GM21529 (cell line): ENCODE measurements around the gene FEV.
A peak's percentile ranks its signal among the peaks of the same experiment; 100 is the strongest.

Source experiments
- ATAC-seq: cut with Tn5 transposase; IDR thresholded peaks from one replicate; pipeline ENCODE4 v1.9.1; 2021; ENCODE audit not compliant: unreplicated experiment

FEV gene

DNA sequence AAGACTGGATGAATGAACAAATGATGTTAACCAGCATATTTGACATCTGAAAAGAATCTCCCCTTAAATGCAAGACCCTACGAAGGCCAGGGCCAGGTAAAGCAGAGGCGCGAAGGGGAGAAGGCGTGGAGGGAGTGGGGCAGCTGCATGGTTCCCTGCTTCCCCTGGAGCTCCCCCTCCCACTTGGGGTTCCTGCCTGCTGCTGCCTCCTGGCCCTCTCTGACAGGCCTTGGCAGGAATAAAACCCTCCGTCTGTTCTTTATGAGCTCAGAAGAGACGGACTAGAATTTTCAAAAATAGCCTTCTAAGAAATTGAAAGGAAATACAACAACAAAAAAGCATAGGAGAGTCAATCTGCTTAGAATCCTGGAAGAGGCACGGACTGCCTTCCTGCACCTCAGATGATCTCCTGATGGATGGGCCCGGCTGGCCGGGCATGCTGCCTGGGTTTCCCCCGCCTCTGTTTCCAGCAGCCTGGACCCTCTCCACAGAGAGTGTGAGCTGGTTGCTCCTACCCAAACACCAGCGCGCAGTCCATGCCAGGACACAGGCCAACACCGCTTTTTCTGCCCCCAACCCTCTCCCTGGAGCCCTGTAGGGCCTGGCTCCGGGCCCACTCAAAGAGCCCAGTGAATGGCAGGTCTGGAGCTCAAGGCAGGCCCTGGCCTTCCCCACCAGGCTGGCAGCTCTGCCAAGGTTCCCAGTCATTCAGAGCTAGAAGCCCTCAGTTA lies 32.4 kb upstream of the FEV start:
- no peak for ATAC-seq

DNA sequence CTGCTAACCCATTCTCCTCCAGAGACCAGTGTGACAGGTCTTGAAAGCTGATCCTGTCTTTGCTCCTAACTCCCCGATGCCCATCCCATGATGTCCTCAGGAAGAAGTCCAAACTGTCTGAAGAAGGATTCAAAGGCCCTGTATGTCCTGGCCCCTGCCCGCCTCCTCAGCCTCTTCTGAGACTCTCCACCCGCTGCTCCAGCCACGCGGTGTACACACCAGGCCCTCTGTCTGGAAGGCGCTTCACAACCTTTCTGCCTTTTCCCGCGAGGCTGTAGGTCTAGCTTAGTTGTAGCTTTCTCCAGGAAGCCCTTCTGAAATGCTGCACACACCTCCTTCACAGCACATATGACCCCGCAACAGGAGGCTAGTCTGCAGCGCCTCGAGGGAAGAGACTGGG lies 31.7 kb upstream of the FEV start:
- ATAC-seq: no peak

DNA sequence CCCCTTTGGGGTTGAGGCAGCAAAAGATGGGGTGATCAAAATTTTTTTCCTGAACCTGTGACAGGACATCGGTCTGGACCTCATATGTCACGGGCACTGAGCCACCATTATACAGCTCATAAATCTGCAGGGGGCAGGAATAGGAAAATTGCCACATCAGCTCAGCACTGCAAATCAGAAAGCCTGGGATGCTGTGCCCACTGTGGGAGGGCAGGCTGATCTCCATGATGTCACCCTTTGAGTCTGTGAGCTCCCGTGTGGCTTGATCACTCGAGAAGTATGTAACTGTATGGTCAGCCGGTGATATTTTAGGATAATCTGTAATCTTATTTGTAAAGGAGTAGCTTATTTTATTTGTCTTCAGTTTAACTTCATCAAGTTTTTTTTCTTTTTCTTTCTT lies 25.9 kb upstream of the FEV start:
- no peak for ATAC-seq

DNA sequence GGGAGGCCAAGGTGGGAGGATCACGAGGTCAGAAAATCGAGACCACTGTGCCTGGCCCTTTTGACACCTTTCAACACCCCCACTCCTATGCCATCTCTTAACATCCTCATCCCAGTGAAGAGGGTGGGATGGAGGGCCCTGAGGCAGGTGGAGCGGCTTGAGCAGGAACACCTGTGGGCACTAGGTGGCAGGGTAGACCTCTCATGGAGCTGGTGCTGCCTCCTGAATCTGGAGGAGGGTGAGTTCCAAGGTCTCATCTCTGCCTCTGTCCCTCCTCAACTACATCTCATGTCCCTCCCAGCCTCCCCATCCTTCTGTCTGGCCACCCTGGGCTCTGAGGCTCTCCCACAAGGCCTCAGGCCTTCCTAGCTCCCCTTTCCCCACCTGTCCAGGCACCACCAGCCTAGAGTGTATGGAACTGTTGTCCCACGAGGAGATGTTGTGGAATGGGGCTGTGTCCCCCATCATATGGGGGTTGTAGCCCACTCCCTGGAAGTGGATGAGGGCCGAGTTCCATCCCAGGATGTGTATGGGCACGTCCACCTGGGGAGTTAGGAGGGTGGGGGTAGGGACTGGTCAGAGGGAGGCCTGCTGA lies 25.3 kb upstream of the FEV start:
- ATAC-seq: no peak

DNA sequence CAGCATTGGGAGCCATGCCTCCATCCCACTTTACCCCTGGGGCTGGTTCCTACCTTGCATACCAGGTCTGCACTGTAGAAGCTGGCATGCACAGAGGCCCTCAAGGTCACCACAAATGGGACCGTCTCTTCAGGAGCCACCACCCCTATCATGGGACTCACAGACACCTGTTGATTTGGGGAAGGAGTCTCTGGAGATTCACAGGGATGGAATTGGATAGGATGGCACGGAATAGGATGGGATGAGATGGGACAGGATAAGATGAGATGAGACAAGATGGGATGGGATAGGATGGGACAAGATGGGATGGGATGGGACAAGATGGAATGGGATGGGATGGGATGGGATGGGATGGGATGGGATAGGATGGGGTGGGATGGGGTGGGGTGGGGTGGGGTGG lies 24.3 kb upstream of the FEV start:
- ATAC-seq: no peak

DNA sequence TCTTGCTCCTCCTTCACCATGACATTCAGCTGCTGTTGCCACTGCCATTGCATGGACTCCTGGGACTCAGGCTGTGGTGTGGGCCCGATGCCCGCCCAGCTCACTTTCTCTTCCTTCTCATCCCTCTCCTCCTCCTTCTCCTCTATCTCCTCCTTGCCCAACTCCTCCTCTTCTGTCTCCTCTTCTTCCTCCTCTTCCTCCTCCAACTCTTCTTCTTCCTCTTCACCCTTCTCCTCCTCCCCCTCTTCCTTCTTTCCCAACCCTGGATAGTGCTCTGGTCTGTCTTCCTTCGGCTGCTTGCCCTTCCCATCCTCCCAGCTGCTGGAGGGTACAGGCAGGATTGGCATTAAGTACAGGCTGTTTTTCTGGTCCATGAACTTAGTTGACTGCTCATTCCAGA lies 19.0 kb upstream of the FEV start:
- no peak for ATAC-seq

DNA sequence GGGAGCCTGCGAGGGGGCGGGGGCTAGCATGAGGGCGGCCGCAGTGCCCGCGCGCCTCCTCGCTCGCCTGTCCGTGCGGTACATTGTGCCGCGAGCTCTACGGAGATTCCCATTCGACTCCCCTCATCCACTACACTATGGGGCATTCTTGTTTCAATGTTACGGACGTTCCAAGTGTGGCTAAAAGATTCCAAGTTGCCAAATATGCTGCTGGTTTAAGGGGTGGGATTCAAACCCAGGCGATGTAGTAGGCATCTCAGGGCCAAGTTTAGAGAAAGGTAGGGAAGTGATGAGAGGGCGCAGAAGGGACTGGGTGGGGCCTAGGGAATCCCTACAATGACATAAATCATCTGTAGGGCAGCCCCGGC lies 18.3 kb upstream of the FEV start:
- no peak for ATAC-seq

DNA sequence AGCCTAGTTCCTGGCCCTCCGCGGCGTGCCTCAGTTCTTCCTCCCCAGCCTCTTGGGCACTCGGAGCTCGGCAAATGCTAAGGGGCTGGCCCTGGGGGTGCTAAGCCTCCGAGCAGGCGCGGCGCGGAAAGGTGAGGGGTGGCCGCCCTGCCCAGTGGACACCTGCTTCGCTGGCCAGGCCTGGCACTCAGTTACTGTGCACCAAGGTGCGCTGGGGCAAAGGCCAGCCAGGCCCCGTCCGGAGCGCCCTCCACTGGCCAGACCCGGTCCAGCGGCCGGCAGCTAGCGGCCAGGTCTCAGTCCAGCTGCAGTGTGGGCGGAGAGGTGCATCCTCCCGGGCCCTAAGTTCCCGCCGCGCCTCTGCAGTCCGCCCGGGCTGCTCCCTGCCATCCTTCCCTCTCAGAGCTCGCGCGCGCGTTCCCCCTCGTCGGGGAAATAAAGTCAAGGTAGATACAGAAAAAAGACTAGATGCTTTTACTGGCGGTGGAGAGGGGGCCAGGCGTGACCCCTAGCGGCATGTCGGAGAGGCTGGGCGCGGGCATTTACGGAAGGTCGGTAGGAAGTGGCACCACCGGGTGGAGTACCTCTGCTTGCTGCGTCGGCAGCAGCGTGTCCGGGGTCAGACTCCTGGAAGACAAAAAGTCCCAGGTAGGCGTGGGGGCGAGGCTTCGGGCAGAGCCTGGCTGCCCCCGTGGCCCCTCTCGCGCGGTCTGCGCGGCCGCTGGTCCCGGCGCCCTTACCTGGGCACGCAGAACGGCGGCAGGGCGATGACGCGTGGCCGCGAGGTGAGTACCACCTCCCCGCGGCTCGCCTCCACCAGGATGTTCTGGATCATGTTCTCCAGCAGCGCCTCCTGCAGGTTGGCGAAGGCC lies 17.6 kb upstream of the FEV start:
- ATAC-seq: no peak

DNA sequence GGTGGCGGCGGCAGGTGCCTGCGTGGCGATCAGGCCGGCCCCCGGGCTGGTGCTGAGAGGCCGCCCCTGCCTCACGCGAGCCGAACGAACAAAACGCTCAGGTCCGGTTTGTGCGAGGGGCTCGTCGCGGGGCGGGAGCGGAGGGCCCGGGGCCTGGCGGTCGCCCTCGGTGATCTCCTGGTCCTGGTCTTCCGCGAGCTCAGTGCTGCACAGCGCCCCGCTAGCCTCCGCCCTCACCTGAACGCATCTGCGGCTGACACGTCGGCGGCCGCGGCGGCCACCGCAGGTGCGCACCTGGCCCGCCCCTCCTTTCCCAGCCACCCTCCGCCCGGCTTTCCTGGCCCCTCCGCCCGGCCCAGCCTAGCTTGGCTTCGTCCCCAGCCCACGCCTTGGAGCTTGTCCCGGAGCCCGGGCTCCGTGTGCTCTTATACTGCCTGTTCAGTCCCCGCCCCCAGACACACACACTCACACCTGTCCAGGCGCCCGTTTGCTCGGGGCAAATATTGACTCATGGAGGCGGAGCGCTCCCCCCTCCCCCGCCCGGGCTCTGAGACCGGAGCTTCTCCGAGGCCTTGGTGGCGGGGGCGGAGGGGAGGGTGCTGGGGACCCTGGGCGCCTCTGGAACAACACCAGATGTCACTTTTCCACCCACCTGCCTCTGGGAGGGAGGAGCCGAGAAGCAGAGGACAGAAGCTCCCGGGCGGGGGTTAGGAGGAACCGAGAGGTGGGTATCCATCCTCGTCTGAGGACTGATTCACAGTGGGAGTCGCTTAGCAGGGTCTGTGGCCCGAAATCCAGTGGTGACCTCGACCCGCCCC lies 16.8 kb upstream of the FEV start:
- ATAC-seq: no peak

DNA sequence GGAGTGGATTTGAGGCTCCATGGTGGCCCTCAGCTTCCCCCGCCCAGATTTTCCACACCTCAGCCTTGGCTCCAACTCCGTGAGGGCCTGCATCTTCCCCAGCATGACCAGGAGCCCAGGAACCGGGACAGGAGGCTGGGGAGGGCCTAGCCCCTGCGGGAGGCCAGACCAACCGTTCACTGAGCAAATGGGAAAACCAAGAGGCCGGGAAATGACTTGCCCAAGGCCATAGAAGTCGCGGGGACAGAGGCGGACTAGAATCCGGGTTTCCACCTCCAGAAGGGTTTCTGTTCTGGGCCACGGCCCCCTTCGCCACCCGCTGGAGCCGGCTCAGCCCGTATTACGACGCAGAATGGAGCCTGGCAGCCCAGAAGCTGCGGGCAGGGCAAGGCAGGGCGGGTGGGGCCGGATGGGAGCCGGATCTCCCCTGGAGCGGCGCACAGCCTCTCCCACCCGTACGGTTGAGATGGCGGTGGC lies 16.2 kb upstream of the FEV start:
- ATAC-seq: no peak

DNA sequence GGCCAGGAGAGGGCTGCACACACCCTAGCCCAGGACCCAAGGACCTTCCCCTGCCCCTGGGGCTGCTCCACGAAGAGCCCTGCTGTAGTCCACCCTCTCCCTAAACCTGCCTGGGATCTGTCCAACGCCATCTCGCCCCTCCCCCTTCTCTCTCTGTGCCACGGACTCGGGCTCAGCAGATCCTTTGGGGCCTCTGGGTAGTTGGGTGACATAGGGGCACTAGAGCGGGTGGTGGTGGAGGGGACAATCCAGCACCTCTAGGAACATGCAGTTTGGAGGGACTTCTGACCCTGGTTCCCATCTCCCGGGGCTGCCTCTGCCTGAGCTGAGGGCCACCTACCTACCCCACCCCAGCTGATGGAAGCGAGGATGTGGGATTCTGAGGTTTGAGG lies 15.6 kb upstream of the FEV start:
- ATAC-seq: no peak

DNA sequence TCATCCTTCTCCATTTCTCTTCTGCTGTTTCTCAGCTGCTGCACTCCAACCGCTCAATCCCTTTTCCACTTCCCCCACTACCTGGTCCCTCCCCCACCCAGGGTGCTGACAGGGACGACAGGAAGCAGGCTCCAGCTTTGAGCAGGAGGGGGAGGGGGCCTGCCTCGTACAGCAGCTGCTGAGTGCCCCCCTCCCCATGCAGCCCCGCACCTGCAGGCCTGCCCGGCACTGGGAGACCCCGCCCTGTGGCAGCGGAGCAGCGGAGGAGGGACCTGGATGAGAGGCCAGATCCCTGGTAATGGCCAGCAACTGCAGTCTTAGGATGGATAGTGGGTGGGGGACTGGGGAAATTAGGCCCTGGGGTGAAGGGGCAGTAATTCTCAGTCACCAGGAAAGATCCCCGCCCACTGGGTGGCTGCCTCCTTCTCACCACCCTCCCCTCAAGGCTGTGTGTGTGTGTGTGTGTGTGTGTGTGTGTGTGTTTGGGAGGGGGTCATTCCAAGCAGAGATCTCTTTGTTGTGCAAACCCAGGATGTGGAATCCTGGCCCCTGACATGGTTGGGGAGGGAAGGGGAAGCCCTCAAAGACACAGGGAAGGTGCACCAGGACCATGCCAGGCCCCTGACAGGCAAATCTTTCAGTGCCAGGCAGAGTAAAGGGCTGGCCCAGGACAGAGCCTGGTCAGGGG lies 15.0 kb upstream of the FEV start:
- ATAC-seq: no peak

DNA sequence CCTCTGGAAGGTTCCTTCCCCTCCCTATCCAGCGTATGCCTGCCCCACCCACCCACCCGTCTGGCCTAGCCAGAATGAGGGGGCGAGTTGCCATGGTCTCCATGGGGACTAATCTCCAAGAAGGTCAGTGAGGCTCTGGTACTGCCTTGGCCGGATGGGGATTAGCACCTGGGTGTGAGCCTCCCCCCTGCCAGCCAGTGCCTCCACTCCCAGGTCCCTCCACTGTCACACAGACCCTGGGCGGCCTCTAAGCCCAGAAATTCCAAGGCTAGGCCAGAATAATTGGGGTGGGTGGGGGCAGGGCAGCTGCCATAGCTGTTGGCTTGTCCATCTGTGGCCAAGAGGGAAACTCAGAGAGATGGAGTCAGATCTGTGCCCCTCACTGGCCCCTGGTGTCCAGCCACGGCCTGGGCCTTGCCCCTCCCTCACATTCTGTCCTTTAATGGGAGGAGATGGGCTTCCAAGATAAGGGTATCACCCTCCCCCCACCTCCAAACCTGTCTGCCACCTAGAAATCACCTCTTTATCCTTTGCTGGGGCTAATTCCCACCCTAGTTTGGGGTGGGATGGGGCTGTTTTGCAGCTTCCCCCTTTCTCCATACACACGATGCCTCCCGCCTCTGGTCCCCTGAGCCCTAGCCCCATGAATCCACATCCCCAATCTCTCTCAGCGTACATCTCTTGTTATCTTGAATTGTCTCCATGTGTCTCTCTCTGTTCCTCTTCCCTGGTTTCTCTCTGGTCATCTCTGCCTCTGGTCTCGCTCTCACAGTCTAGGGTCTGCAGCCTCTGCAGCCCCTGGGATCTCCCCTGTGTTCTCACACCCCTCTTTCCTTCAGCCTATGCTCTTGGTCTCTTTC lies 14.3 kb upstream of the FEV start:
- no peak for ATAC-seq

DNA sequence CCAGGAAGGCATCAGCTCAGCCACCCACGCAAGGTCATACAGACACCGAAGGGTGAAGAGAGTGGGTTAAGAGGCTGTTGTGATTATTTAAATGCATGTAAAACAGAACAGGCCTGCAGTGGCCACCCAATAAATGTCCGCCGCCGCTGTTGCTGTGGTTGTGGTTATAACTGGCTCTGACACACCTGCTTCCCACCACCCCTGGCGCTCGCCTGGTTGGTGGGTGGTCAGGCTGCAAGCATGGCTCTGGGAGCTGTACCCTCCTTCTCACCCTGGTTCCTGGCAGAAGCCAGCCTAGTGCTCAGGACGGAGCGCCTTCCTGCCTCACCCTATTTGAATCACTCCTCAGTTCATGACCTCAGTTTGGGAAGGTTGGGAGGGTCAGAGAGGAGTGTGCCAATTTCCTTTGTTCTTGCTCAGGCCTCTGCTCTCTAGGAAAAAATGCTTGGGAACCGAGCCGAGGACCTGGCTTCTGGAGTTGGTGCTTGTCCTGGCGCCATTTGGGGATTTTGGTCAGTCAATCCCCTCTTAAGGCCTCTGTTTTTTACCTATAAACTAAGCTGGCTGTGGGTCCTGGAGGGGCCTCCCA lies 13.5 kb upstream of the FEV start:
- no peak for ATAC-seq

DNA sequence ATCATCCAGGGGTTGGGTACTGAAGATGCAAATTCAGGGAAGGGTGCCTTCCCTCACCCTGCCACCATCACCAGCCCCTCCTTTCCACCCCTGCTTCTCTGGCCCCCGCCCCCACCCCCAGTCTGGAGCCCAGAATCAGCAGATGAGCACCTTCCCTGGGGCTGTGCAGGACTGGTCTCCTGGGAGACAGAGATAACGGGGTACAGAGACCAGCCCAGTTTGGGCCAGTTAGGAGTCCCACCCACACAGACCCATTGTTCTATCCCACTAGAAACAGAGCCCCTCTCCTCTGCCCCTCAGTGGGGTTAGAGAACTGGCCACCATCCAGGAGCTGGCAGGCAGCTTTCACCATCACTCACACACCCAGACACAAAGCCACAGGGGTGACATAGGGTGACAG lies 12.7 kb upstream of the FEV start:
- ATAC-seq: no peak

DNA sequence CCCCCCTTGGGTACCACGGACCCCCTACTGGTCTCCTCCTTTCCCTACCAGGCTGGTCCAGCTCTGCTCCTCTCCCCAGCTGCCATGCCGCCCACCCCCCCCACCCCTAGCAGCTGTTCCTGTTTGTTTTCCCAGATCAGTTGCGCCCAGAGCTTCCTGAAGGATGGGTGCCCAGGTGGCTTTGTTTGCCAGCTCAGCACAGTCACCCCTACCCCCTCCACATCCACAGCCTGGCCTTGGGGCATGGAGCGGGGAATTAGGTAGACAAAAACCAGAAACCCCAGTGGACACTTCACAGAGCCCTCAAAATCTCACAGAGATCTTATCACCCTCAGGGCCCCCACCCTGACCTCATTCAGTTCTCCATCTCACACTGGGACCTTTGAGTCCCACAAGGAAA lies 12.0 kb upstream of the FEV start:
- no peak for ATAC-seq

DNA sequence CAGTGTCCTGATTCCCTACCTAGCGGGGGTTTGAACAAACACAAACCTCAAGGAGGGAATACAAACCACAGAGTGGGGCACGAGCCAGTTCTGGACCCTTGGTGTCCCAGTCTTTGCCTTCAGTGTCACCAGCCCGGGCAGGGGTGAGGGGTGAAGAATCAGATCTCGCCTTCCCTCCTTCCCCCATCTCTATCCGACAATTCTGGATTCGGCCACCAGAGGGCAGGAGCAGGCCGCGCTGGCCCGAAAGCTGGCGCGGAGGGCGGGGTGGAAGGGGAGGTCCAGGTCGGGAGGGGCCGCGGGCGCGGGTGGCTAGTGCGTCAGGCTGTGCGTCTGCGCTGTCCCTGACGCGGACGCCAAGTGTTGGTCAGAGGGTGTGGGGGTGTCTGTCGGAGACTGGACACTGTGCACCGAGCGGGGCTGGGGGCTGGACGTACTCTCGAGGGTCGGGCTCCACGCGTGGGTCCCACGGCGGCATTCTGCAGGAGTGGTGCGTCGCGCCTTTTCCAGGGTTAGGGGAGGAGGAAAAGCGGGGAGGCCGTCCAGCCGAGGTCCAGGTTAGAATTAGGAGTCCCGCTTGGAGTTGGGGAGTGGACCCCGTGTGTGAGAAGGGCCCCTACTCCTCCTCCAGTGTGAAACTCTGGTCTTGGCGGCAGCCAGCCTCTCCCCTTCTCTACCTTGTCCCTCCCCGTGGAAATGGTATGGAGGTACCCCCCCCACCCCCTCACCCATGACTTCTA lies 11.2 kb upstream of the FEV start:
- ATAC-seq: peak; percentile 68

DNA sequence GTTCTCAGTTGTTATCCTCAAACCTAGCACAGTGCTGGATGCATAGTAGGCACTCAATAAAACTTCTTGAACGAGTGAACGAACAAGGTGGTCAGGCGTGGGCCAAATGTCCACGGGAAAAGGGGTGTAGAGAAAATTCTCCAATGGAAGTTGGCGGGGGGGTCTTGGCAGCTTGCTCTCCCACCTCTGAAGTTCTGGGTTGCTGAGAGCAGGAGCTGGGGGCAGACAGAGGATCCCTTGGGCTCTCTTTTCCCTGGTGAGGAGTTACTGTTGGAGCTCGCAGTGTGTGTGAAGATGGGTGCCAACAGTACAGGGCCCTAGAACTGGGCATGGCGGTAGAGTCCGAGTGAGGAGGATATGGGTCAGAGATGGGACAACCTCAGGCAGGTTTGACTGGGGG lies 10.6 kb upstream of the FEV start:
- no peak for ATAC-seq
